ENCODE results near the gene INPP5A. TPM values are rescaled to one million over a fixed set of nuclear protein-coding genes. Genes with fewer than 3 reads are reported as not detected.

The INPP5A gene
- total RNA-seq, 1 experiment from 2014 or later = 16.6 TPM

DNA sequence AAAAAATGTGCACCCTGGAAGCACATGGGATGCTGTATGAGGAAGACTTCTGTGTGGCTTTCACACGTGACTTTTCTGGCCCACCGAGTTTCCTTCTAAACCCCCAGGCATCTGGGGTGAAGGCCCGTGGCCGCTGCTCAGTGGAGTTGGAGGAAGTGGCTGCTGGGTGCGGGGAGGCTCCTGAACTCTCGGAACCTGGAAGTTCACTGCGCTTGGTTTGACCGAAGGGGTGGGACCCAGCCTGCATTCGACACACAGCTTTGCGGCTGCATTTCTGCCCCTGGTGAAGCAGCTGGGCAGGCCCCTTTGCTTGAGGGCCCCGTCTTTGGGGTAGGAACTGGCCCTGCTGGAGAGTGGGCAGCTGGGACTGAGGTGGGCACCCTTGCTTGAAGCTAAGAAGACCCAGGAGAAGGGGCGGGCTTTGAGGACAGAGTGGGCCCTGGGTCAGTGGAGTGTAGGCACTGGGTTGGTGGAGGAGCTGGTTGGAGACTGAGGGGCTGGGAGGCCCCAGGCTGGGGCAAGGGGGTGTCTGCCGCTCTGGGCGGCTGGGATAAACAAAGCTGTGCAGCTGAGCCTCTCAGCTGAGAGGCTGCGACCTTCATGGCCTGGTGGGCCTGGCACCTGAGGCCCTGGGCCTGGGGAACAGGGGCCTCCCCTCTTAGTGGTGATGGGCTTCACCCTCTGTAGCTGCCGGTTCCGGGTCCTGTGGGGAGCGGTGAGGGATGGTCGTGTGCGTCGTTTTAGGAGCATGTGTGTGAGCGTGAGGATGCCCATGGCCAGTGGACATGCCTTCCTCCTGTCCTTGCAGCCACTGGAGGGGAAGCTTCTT, 78.0 kb downstream of the INPP5A start:
- no peaks in the 10 kb centered on the region for H3K9me3 Mint-ChIP-seq (ENCODE audit: low read depth, unreplicated experiment)
- intact Hi-C loops (cut with micrococcal nuclease; ENCODE audit: unreplicated experiment) = no loop called here
- TF ChIP-seq, protein P1, sequence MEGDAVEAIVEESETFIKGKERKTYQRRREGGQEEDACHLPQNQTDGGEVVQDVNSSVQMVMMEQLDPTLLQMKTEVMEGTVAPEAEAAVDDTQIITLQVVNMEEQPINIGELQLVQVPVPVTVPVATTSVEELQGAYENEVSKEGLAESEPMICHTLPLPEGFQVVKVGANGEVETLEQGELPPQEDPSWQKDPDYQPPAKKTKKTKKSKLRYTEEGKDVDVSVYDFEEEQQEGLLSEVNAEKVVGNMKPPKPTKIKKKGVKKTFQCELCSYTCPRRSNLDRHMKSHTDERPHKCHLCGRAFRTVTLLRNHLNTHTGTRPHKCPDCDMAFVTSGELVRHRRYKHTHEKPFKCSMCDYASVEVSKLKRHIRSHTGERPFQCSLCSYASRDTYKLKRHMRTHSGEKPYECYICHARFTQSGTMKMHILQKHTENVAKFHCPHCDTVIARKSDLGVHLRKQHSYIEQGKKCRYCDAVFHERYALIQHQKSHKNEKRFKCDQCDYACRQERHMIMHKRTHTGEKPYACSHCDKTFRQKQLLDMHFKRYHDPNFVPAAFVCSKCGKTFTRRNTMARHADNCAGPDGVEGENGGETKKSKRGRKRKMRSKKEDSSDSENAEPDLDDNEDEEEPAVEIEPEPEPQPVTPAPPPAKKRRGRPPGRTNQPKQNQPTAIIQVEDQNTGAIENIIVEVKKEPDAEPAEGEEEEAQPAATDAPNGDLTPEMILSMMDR (IDR thresholded peaks at IDR 0.05; ENCODE audit: unreplicated experiment) = no peak
- no peaks in the 10 kb centered on the region for H3K36me3 Mint-ChIP-seq (ENCODE audit: insufficient read depth, unreplicated experiment)
- no peaks in the 10 kb centered on the region for H3K27me3 Mint-ChIP-seq (ENCODE audit: unreplicated experiment)
- no peak overlapping the region for H3K27ac Mint-ChIP-seq (ENCODE audit: unreplicated experiment)
- no peak overlapping the region for H3K4me3 Mint-ChIP-seq (ENCODE audit: low read depth, unreplicated experiment)
- no peaks in the 10 kb centered on the region for H3K4me1 Mint-ChIP-seq (ENCODE audit: low read depth, unreplicated experiment)
- CTCF ChIA-PET = no interaction called here
- no peak for DNase-seq
- BruUV-seq (replicated peaks) = no TSS peak

DNA sequence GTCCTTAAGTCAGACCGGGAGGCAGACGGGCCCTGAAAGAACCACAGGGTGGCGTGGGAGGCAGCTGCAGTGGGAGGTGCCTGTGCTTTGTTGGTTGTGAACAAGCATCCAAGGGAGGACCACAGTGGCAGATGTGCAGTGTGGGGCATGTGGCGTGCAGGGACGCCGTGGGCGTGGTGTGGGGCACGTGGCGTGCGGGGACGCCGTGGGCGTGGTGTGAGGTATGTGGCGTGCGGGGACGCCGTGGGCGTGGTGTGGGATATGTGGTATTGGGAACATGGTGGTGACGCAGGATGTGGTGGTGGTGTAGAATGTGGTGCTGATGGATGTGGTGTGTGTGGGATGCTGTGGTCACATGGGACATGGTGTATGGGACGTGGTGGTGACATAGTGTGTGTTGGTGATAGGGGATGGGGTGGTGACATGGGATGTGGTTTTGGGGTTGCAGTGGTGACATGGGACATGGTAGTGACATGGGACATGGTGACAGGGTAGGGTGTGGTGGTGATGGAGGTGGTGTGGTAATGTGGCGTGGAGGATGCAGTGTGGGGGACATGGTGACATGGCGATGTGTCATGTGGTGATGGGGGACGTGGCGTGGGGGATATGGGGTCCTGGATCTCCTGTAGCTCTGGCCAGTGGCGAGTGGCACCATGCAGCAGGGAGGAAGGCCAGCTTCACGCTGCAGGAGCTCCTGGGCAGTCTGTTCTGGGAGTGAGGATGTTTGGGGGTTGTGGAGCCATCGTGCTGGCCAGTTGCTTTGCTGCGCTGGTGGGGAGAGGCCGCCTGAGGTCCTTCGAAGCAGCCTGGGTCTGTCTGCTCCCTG, 78.8 kb downstream of the INPP5A start:
- Mint-ChIP-seq H3K27me3 (ENCODE audit: unreplicated experiment) (no peaks in the 10 kb centered on the region), H3K27ac (ENCODE audit: unreplicated experiment) (no peak overlapping the region), H3K4me3 (ENCODE audit: low read depth, unreplicated experiment) (no peak overlapping the region), H3K9me3 (ENCODE audit: low read depth, unreplicated experiment) (no peaks in the 10 kb centered on the region), H3K4me1 (ENCODE audit: low read depth, unreplicated experiment) (no peaks in the 10 kb centered on the region), H3K36me3 (ENCODE audit: insufficient read depth, unreplicated experiment) (no peaks in the 10 kb centered on the region)
- CTCF ChIA-PET = no interaction called here
- DNase-seq = no peak
- intact Hi-C loops (cut with micrococcal nuclease; ENCODE audit: unreplicated experiment) = no loop called here
- BruUV-seq (replicated peaks) = no TSS peak
- TF ChIP-seq, protein P1 (IDR thresholded peaks at IDR 0.05; ENCODE audit: unreplicated experiment) = no peak

DNA sequence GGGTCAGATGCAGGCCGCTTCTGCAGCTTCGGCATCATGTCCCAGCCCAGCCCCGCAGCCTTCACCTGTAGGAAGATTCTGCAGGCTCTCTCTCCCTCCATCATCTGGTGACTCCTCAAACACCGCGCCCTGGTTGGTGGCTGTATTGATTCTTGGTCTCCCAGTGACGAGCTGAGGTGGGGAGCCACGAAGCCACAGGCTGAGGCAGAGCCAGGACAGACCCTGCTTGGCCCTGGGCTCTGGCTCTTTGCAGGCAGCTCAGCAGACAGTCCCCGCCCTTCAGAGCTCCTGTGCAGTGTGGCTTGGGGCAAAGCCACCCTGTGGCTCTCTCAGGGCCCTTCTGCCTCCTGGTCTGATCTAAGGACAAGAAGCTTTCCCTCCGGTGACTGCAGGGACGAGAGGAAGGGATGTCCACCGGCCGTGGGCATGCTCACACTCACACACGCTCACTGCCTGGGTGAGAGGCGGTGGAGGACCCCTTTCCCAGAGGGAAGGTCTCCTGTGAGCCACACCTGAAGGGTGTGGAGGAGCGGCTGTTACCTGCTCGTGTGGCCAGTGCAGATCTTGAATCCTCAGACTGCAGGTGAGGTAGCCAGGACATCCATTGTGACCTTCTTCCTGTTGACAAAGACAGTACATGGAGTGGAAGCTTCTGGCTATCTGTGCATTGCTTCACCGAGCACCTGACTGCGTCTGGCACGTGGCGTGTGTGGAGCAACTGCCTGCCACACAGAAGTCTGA, 79.6 kb downstream of the INPP5A start:
- Mint-ChIP-seq H3K4me3 (ENCODE audit: low read depth, unreplicated experiment) (no peak overlapping the region), H3K9me3 (ENCODE audit: low read depth, unreplicated experiment) (peaks cover 2% of the 10 kb centered on the region), H3K27me3 (ENCODE audit: unreplicated experiment) (no peaks in the 10 kb centered on the region), H3K4me1 (ENCODE audit: low read depth, unreplicated experiment) (no peaks in the 10 kb centered on the region), H3K27ac (ENCODE audit: unreplicated experiment) (no peak overlapping the region), H3K36me3 (ENCODE audit: insufficient read depth, unreplicated experiment) (no peaks in the 10 kb centered on the region)
- TF ChIP-seq, protein P1 (IDR thresholded peaks at IDR 0.05; ENCODE audit: unreplicated experiment) = no peak
- CTCF ChIA-PET = no interaction called here
- intact Hi-C loops (cut with micrococcal nuclease; ENCODE audit: unreplicated experiment) = no loop called here
- BruUV-seq (replicated peaks) = no TSS peak
- DNase-seq = no peak

DNA sequence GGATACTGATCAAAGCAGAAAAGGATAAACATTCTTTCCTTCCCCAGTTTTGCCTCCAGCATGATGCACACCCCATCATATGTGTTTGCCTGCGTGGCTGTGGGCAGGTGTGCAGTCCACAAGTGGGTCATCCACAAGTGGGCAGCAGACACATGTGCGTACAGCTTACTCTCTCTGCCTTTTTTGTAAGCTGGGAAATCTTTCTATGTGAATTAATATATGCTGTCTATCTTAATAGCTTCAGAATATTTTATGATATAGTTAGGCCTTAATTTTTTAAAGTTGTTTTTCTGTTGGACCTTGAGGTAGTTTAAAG, 80.1 kb downstream of the INPP5A start:
- TF ChIP-seq, protein P1 (IDR thresholded peaks at IDR 0.05; ENCODE audit: unreplicated experiment) = no peak
- no peak for DNase-seq
- H3K9me3 Mint-ChIP-seq (ENCODE audit: low read depth, unreplicated experiment) = peaks cover 2% of the 10 kb centered on the region
- no peak overlapping the region for H3K27ac Mint-ChIP-seq (ENCODE audit: unreplicated experiment)
- no peak overlapping the region for H3K4me3 Mint-ChIP-seq (ENCODE audit: low read depth, unreplicated experiment)
- H3K4me1 Mint-ChIP-seq (ENCODE audit: low read depth, unreplicated experiment) = no peaks in the 10 kb centered on the region
- BruUV-seq (replicated peaks) = no TSS peak
- no peaks in the 10 kb centered on the region for H3K27me3 Mint-ChIP-seq (ENCODE audit: unreplicated experiment)
- CTCF ChIA-PET = no interaction called here
- intact Hi-C loops (cut with micrococcal nuclease; ENCODE audit: unreplicated experiment) = no loop called here
- H3K36me3 Mint-ChIP-seq (ENCODE audit: insufficient read depth, unreplicated experiment) = no peaks in the 10 kb centered on the region

Data from Calu3 (cell line).